ENCODE data around the gene ZBTB21.

Gene ZBTB21

GRCh38 chr21:41943851-41944250, 66.3 kb downstream of the ZBTB21 start:
- DNase-seq (ENCODE audit: low read depth, low spot score): no peak
- no peak overlapping the region for H3K4me3 ChIP-seq (ENCODE audit: low read length)

GRCh38 chr21:41942457-41942856, 67.7 kb downstream of the ZBTB21 start:
- DNase-seq (ENCODE audit: low read depth, low spot score): no peak
- no peak overlapping the region for H3K4me3 ChIP-seq (ENCODE audit: low read length)

GRCh38 chr21:41941941-41942340, 68.2 kb downstream of the ZBTB21 start:
- no peak for DNase-seq (ENCODE audit: low read depth, low spot score)
- no peak overlapping the region for H3K4me3 ChIP-seq (ENCODE audit: low read length)

- no peak for DNase-seq (ENCODE audit: low read depth, low spot score)
These were observed 69.7 kb downstream of the ZBTB21 start for GRCh38 chr21:41940431-41940830.

GRCh38 chr21:41939391-41939790, 70.8 kb downstream of the ZBTB21 start:
- no peak for DNase-seq (ENCODE audit: low read depth, low spot score)

More at GRCh38 chr21:41940431-41940830, 69.7 kb downstream of the ZBTB21 start:
- no peak overlapping the region for H3K4me3 ChIP-seq (ENCODE audit: low read length)

More at GRCh38 chr21:41939391-41939790, 70.8 kb downstream of the ZBTB21 start:
- no peak overlapping the region for H3K4me3 ChIP-seq (ENCODE audit: low read length)
